ENCODE measurements around the gene MYOCD. TPM values are rescaled to one million over a fixed set of nuclear protein-coding genes. Genes with fewer than 3 reads are reported as not detected.
A peak's percentile ranks its signal among the peaks of the same experiment; 100 is the strongest.

MYOCD gene
- polyA plus RNA-seq, 4 donors, result 3.8 to 6.8 (median 4.9) TPM

GRCh38 chr17:12640364-12640763 lies 25.3 kb upstream of the MYOCD start:
- DNase-seq (ENCODE audit: low read depth in 4 of 4, low spot score in 3 of 4), result no peak

- no peak for DNase-seq (ENCODE audit: low read depth in 4 of 4, low spot score in 3 of 4)
Observed at GRCh38 chr17:12641084-12641483, 24.6 kb upstream of the MYOCD start.

GRCh38 chr17:12642034-12642433 lies 23.7 kb upstream of the MYOCD start:
- DNase-seq (ENCODE audit: low read depth in 4 of 4, low spot score in 3 of 4), result no peak

GRCh38 chr17:12643822-12644221 lies 21.9 kb upstream of the MYOCD start:
- no peak for DNase-seq (ENCODE audit: low read depth in 4 of 4, low spot score in 3 of 4)

GRCh38 chr17:12644623-12645022 lies 21.1 kb upstream of the MYOCD start:
- no peak for DNase-seq (ENCODE audit: low read depth in 4 of 4, low spot score in 3 of 4)

GRCh38 chr17:12646761-12647422 lies 18.8 kb upstream of the MYOCD start:
- no peak for DNase-seq (ENCODE audit: low read depth in 4 of 4, low spot score in 3 of 4)

GRCh38 chr17:12648498-12648897 lies 17.2 kb upstream of the MYOCD start:
- no peak for DNase-seq (ENCODE audit: low read depth in 4 of 4, low spot score in 3 of 4)

- no peak for DNase-seq (ENCODE audit: low read depth in 4 of 4, low spot score in 3 of 4)
Observed at GRCh38 chr17:12655936-12656335, 9.8 kb upstream of the MYOCD start.

- no peak for DNase-seq (ENCODE audit: low read depth in 4 of 4, low spot score in 3 of 4)
Observed at GRCh38 chr17:12656354-12656753, 9.3 kb upstream of the MYOCD start.

- no peak for DNase-seq (ENCODE audit: low read depth in 4 of 4, low spot score in 3 of 4)
Observed at GRCh38 chr17:12659500-12659899, 6.2 kb upstream of the MYOCD start.

GRCh38 chr17:12664252-12664651 lies 1.4 kb upstream of the MYOCD start:
- no peak for DNase-seq (ENCODE audit: low read depth in 4 of 4, low spot score in 3 of 4)

- no peak for DNase-seq (ENCODE audit: low read depth in 4 of 4, low spot score in 3 of 4)
Observed at GRCh38 chr17:12664894-12665262, 812 bp upstream of the MYOCD start.

- no peak for DNase-seq (ENCODE audit: low read depth in 4 of 4, low spot score in 3 of 4)
Observed at GRCh38 chr17:12666718-12667117, 1.0 kb downstream of the MYOCD start.

GRCh38 chr17:12667299-12667958 lies 1.7 kb downstream of the MYOCD start:
- DNase-seq (ENCODE audit: low read depth in 4 of 4, low spot score in 3 of 4), result peak in 1 of 4 donors; percentile 52

- no peak for DNase-seq (ENCODE audit: low read depth in 4 of 4, low spot score in 3 of 4)
Observed at GRCh38 chr17:12671906-12672305, 6.2 kb downstream of the MYOCD start.

GRCh38 chr17:12672947-12673346 lies 7.3 kb downstream of the MYOCD start:
- no peak for DNase-seq (ENCODE audit: low read depth in 4 of 4, low spot score in 3 of 4)

- no peak for DNase-seq (ENCODE audit: low read depth in 4 of 4, low spot score in 3 of 4)
Observed at GRCh38 chr17:12673788-12674187, 8.1 kb downstream of the MYOCD start.

- no peak for DNase-seq (ENCODE audit: low read depth in 4 of 4, low spot score in 3 of 4)
Observed at GRCh38 chr17:12680407-12680897, 14.8 kb downstream of the MYOCD start.

GRCh38 chr17:12680993-12681392 lies 15.3 kb downstream of the MYOCD start:
- DNase-seq (ENCODE audit: low read depth in 4 of 4, low spot score in 3 of 4), result no peak

GRCh38 chr17:12683299-12683698 lies 17.6 kb downstream of the MYOCD start:
- DNase-seq (ENCODE audit: low read depth in 4 of 4, low spot score in 3 of 4), result no peak

GRCh38 chr17:12686486-12686885 lies 20.8 kb downstream of the MYOCD start:
- DNase-seq (ENCODE audit: low read depth in 4 of 4, low spot score in 3 of 4), result no peak

- DNase-seq (ENCODE audit: low read depth in 4 of 4, low spot score in 3 of 4), result no peak
Observed at GRCh38 chr17:12688382-12688781, 22.7 kb downstream of the MYOCD start.
